Measurements from ENCODE around the gene USP24.
"Not testable (repeated sequence)": the region's sequence is repeated elsewhere in the genome, so short reads cannot be mapped to it uniquely, and the experiment has no call there.

Gene USP24

GRCh38 chr1:55024163-55024562 lies 191.0 kb downstream of the USP24 start:
- not testable (repeated sequence) for DNase-seq

- DNase-seq = peak; percentile 89
Measured at GRCh38 chr1:55021942-55022546, 193.1 kb downstream of the USP24 start.

- DNase-seq = no peak
Measured at GRCh38 chr1:55018395-55018794, 196.8 kb downstream of the USP24 start.

Data from COR-L47 (cell line).